B cell (primary cell): Measurements from ENCODE around the gene ARPC1A. TPM values are rescaled to one million over a fixed set of nuclear protein-coding genes. Genes with fewer than 3 reads are reported as not detected.

Experiments
- ATAC-seq: fragments of 200-7000 bp; cut with Tn5 transposase; one replicate; pipeline ENCODE4 v1.10.0; 2021; ENCODE audit warnings: low read depth, mild to moderate bottlenecking, moderate number of reproducible peaks, moderate library complexity
- CTCF ChIA-PET: fragments of 350-600 bp; sonication (Branson Sonifier 250); formaldehyde crosslinking; loops from one replicate; lab custom pipeline; 2021; ENCODE audit warnings: antibody characterized with exemption, inconsistent platforms; lab: Charles Lee
- POLR2A ChIA-PET: fragments of 350-600 bp; sonication (Branson Sonifier 250); formaldehyde crosslinking; loops from one replicate; lab custom pipeline; 2021; ENCODE audit warnings: antibody characterized with exemption; lab: Charles Lee
- DNase-seq: peaks from one replicate; pipeline ENCODE4 v3.0.0; 2013
- H2AFZ ChIP-seq: 2 replicates; pipeline ENCODE4 v1.6.1; 2012; ENCODE audit warnings: mild to moderate bottlenecking, low read depth, low read length; ENCODE audit not compliant: insufficient read depth, poor library complexity, severe bottlenecking
- H3K27ac ChIP-seq, 2 donors: 1 replicate in 1 of 2; 2 replicates in 1 of 2; pipeline ENCODE4 v1.5.1; 2012 to 2013; ENCODE audit warnings: low read length in 2 of 2, mild to moderate bottlenecking in 2 of 2, moderate library complexity in 1 of 2
- H3K27me3 ChIP-seq, 4 experiments: fragments of 200-600 bp in 1 of 4; sonication (generic) in 1 of 4; replicated peaks in 1 of 4; 1 replicate in 2 of 4; 2 replicates in 2 of 4; pipeline versions ENCODE4 v1.6.1 to v1.7.0; 2013 to 2016; ENCODE audit warnings: low read length in 3 of 4, mild to moderate bottlenecking in 2 of 4, mixed read lengths in 1 of 4, moderate library complexity in 1 of 4; ENCODE audit not compliant: insufficient read depth in 4 of 4, control insufficient read depth in 3 of 4; ENCODE audit errors: control extremely low read depth in 1 of 4
- H3K36me3 ChIP-seq, 2 experiments: replicated peaks in 1 of 2; 1 replicate in 1 of 2; 2 replicates in 1 of 2; pipeline versions ENCODE4 v1.6.1 to v1.7.1; 2013; ENCODE audit warnings: low read length in 1 of 2; ENCODE audit not compliant: insufficient read depth in 2 of 2, control insufficient read depth in 1 of 2; ENCODE audit errors: control extremely low read depth in 1 of 2, extremely low read depth in 1 of 2
- H3K4me1 ChIP-seq, 2 donors: fragments of 200-600 bp in 1 of 2; sonication (generic) in 1 of 2; 1 replicate in 1 of 2; 2 replicates in 1 of 2; pipeline versions ENCODE4 v1.5.1 to v1.6.1; 2013 to 2017; ENCODE audit warnings: low read length in 2 of 2; ENCODE audit not compliant: control insufficient read depth in 2 of 2, insufficient read depth in 2 of 2
- H3K4me2 ChIP-seq: replicated peaks from 2 replicates; pipeline ENCODE3; 2012; ENCODE audit warnings: mild to moderate bottlenecking, low read depth, low read length; ENCODE audit not compliant: poor library complexity, severe bottlenecking
- H3K4me3 ChIP-seq, 5 experiments: fragments of 200-600 bp in 1 of 5; sonication (generic) in 1 of 5; 1 replicate in 3 of 5; 2 replicates in 2 of 5; pipeline versions ENCODE4 v1.5.1 to v1.7.0; 2011 to 2016; ENCODE audit warnings: low read length in 4 of 5, mild to moderate bottlenecking in 4 of 5, low read depth in 2 of 5, control low read depth in 1 of 5, moderate library complexity in 1 of 5; ENCODE audit not compliant: insufficient read depth in 1 of 5; ENCODE audit errors: control extremely low read depth in 1 of 5, extremely low read depth in 1 of 5
- H3K79me2 ChIP-seq: fragments of 200-600 bp; sonication (generic); one replicate; pipeline ENCODE4 v1.6.0; 2016; ENCODE audit warnings: low read length; ENCODE audit not compliant: control insufficient read depth, insufficient read depth
- H3K9ac ChIP-seq: fragments of 200-600 bp; sonication (generic); 2 replicates; pipeline ENCODE4 v1.6.1; 2017; ENCODE audit warnings: mild to moderate bottlenecking, low read length, moderate library complexity
- H3K9me3 ChIP-seq, 3 donors: one replicate each; pipeline versions ENCODE4 v1.6.1 to v1.7.1; 2013; ENCODE audit warnings: low read length in 2 of 3; ENCODE audit not compliant: control insufficient read depth in 2 of 3, insufficient read depth in 1 of 3; ENCODE audit errors: control extremely low read depth in 1 of 3
- H4K20me1 ChIP-seq: 2 replicates; pipeline ENCODE4 v1.6.0; 2012; ENCODE audit warnings: mild to moderate bottlenecking, low read length; ENCODE audit not compliant: insufficient read depth, control insufficient read depth, poor library complexity, severe bottlenecking
- H3K27ac Mint-ChIP-seq: one replicate; pipeline ENCODE4 v1.8.0; 2021; ENCODE audit warnings: mixed read lengths
- H3K27me3 Mint-ChIP-seq: one replicate; pipeline ENCODE4 v1.8.0; 2021; ENCODE audit warnings: mixed read lengths
- H3K4me1 Mint-ChIP-seq: one replicate; pipeline ENCODE4 v1.8.0; 2021; ENCODE audit warnings: mixed read lengths
- H3K4me3 Mint-ChIP-seq: one replicate; pipeline ENCODE4 v1.8.0; 2021; ENCODE audit warnings: mixed read lengths
- H3K9me3 Mint-ChIP-seq: one replicate; pipeline ENCODE4 v1.8.0; 2022; ENCODE audit warnings: mixed read lengths; ENCODE audit not compliant: insufficient read depth
- EZH2 ChIP-seq: IDR thresholded peaks from 2 replicates; pipeline ENCODE4 v1.6.1; 2012; ENCODE audit warnings: borderline replicate concordance, low read depth, mild to moderate bottlenecking, moderate library complexity, low read length; ENCODE audit not compliant: insufficient read depth, poor library complexity, severe bottlenecking
- WGBS: methylation state at CpG from one replicate; pipeline ENCODE4 v1.1.5; 2013; ENCODE audit warnings: missing lambda C conversion rate; ENCODE audit not compliant: insufficient coverage; 5-methylcytosine and 5-hydroxymethylcytosine counted together
- intact Hi-C: fragments of 100-400 bp; cut with micrococcal nuclease; formaldehyde crosslinking; loops from one replicate; pipeline ENCODE4 v1.10.0; 2022
- polyA minus RNA-seq: library from RNA; depleted of rRNA, polyadenylated mRNA; stranded (reverse); fragments of >200 nt; gene quantifications from 2 replicates; pipeline ENCODE4 v1.2.3, GENCODE V29; 2012
- polyA plus RNA-seq: library from polyadenylated mRNA; depleted of rRNA; stranded (reverse); fragments of >200 nt; gene quantifications from 2 replicates; pipeline ENCODE4 v1.2.3, GENCODE V29; 2012
- total RNA-seq, 2 donors: library from RNA; stranded (reverse); fragments of 120-200 nt in 1 of 2; gene quantifications; 1 replicate in 1 of 2; 2 replicates in 1 of 2; pipeline versions ENCODE4 v1.2.3 to v1.2.4, GENCODE V29; 2013 to 2022
- TF ChIP-seq, protein P1 (sequence below): fragments of 200-600 bp; IDR thresholded peaks from one replicate; pipeline ENCODE4 v1.8.0; 2022; ENCODE audit warnings: antibody characterized with exemption, mild to moderate bottlenecking

ARPC1A gene
- total RNA-seq (41.7 and 47.8 TPM in 2 replicates), polyA plus RNA-seq (35.0 and 45.5 TPM in 2 replicates), polyA minus RNA-seq (35.8 and 39.5 TPM in 2 replicates)
- total RNA-seq (2013) = 40.5 TPM

DNA sequence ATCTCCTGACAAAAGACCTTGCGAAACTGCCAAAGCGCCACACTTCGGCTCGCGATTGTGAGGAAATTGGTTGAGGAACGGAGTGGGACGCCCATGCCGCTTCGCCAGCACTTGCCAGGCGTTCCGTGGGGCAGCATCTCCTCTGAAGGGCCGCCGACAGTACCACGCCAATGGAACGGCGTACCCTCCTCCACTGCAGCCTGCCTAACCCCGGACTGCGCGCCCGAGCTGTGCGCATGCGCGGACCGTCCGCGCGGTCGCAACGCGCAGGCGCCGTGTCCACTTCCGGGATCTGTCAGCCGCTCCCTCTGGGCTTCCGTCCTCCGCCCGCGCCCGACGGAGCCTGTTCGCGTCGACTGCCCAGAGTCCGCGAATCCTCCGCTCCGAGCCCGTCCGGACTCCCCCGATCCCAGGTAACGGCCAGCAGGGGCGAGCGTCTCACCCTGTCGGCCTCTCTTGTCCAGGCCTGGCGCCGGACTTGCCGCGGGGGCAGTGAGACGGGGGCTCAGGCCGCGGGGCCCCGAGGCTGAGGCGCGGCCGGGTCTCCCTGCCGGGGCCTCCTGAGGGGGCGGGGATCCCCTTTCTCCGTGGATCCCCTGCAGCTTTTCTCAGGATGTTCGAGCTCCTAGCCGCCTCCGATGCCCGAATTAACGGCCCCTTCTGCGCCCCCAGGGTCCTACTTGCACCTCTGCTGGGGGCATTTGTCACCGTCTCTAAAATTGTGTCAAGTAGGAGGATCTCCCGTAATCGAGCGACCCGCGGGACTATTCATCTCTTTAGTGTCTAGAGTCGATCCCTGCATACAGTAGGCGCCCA, at the start of gene ARPC1A:
Gene ARPC1A, plus strand, starts transcription at position 307 of the 816 bp plus-strand sequence. CDS start 7,456 bp downstream, outside the sequence.
- peak within 1 kb of the TSS; percentile 98 for H2AFZ ChIP-seq
- no peaks in the 10 kb centered on the region for H3K9me3 Mint-ChIP-seq
- ChIA-PET POLR2A (interaction anchor here (0.5 to 1.0 kb wide), 4 partner anchors 83 to 1313 kb away, joined by 3 to 4 read pairs (median 3); partner anchors contain the start of genes BUD31 and ZNF655), CTCF (interaction anchor here (1.0 to 1.1 kb wide), 2 partner anchors 11 to 286 kb away, joined by 3 read pairs; no protein-coding TSS in a partner anchor)
- intact Hi-C loops = loop anchor here (1.0 to 5.0 kb wide), 4 partner anchors 49 to 292 kb away; partner anchors contain the start of genes ARPC1B, ATP5MF, BUD31 and PDAP1
- TF ChIP-seq, protein P1, sequence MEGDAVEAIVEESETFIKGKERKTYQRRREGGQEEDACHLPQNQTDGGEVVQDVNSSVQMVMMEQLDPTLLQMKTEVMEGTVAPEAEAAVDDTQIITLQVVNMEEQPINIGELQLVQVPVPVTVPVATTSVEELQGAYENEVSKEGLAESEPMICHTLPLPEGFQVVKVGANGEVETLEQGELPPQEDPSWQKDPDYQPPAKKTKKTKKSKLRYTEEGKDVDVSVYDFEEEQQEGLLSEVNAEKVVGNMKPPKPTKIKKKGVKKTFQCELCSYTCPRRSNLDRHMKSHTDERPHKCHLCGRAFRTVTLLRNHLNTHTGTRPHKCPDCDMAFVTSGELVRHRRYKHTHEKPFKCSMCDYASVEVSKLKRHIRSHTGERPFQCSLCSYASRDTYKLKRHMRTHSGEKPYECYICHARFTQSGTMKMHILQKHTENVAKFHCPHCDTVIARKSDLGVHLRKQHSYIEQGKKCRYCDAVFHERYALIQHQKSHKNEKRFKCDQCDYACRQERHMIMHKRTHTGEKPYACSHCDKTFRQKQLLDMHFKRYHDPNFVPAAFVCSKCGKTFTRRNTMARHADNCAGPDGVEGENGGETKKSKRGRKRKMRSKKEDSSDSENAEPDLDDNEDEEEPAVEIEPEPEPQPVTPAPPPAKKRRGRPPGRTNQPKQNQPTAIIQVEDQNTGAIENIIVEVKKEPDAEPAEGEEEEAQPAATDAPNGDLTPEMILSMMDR = no peak
- TF ChIP-seq EZH2 = no peak
- no peaks in the 10 kb centered on the region for H3K36me3 ChIP-seq
- peak within 1 kb of the TSS; percentile 56 to 80 for H3K27ac ChIP-seq
- H3K27me3 Mint-ChIP-seq = no peaks in the 10 kb centered on the region
- peak within 1 kb of the TSS; percentile 81 for H3K9ac ChIP-seq
- DNase-seq = peak; percentile 95
- peak within 1 kb of the TSS; percentile 99 for H3K4me2 ChIP-seq
- H3K9me3 ChIP-seq = no peaks in the 10 kb centered on the region
- no peaks in the 10 kb centered on the region for H3K27me3 ChIP-seq
- under 1% methylated on average over 81 of the region's 82 CpGs for WGBS
- peak within 1 kb of the TSS; percentile 88 to 99 (median 91) for H3K4me3 ChIP-seq
- peaks cover 22 to 28% of the 10 kb centered on the region in 2 donors for H3K4me1 ChIP-seq
- H3K4me3 Mint-ChIP-seq = peak within 1 kb of the TSS; percentile 85
- H4K20me1 ChIP-seq = peaks cover 44% of the 10 kb centered on the region
- peak; percentile 90 for ATAC-seq
- H3K4me1 Mint-ChIP-seq = peaks cover 36% of the 10 kb centered on the region
- H3K27ac Mint-ChIP-seq = peak within 1 kb of the TSS; percentile 92
- peaks cover 59% of the 10 kb centered on the region for H3K79me2 ChIP-seq

DNA sequence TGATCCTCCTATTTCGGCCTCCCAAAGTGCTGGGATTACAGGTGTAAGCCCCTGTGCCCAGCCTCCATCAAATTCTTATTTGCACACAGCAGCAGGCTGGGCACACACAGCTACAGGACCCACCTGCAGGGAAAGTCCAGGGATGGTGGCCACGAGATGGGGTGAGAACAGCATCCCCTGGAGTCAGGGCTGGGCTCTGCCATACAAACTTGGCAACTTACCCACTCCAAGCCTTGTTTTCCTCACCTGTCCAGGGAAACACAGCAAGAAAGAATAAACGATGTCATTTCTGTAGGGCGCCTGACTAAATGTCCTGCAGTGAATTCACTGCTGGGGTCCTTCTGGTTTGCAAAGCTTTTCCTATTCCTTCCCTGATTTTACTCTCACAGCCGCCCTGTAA, 47.5 kb upstream of the ARPC1A start:
- Mint-ChIP-seq H3K27ac (no peak overlapping the region), H3K27me3 (peaks cover 4% of the 10 kb centered on the region), H3K4me1 (no peaks in the 10 kb centered on the region), H3K4me3 (no peak overlapping the region), H3K9me3 (no peaks in the 10 kb centered on the region)
- no peak overlapping the region for H3K9ac ChIP-seq
- WGBS = 93% methylated on average over 5 of the region's 5 CpGs
- no peak for DNase-seq
- no peaks in the 10 kb centered on the region for H3K79me2 ChIP-seq
- H3K27me3 ChIP-seq = no peaks in the 10 kb centered on the region
- no peaks in the 10 kb centered on the region for H3K4me1 ChIP-seq
- H4K20me1 ChIP-seq = no peaks in the 10 kb centered on the region
- POLR2A ChIA-PET = no interaction called here
- intact Hi-C loops = no loop called here
- no peak for ATAC-seq
- H2AFZ ChIP-seq = no peak overlapping the region
- no peak overlapping the region for H3K4me2 ChIP-seq
- no peaks in the 10 kb centered on the region for H3K9me3 ChIP-seq
- no peaks in the 10 kb centered on the region for H3K36me3 ChIP-seq
- H3K27ac ChIP-seq = no peak overlapping the region
- H3K4me3 ChIP-seq = no peak overlapping the region
- TF ChIP-seq, protein P1 = no peak
- no peak for TF ChIP-seq EZH2
- CTCF ChIA-PET = no interaction called here
